SU-DHL-6 (cell line): ENCODE measurements around the gene ATF7.

Experiments used
- H2AFZ ChIP-seq: fragments of 200-600 bp; sonication (generic); 2 replicates; pipeline ENCODE4 v1.6.1; 2014; ENCODE audit warnings: low read depth, mild to moderate bottlenecking, moderate library complexity, mixed read lengths, antibody characterized with exemption, low read length; ENCODE audit not compliant: severe bottlenecking
- H3F3A ChIP-seq: fragments of 200-600 bp; shearing (Covaris generic); 2 replicates; pipeline ENCODE4 v1.6.0; 2016; ENCODE audit warnings: antibody characterized with exemption, mild to moderate bottlenecking; ENCODE audit not compliant: insufficient read depth
- H3K27ac ChIP-seq: fragments of 200-600 bp; sonication (generic); 2 replicates; pipeline ENCODE4 v1.5.1; 2016; ENCODE audit warnings: low read depth, mild to moderate bottlenecking, low read length, moderate library complexity, mixed read lengths
- H3K27me3 ChIP-seq: fragments of 200-600 bp; sonication (generic), shearing (Covaris generic); 2 replicates; pipeline ENCODE4 v1.6.0; 2014; ENCODE audit warnings: mild to moderate bottlenecking, low read length
- H3K36me3 ChIP-seq: fragments of 200-600 bp; sonication (generic); 2 replicates; pipeline ENCODE4 v1.6.1; 2014; ENCODE audit warnings: mild to moderate bottlenecking, low read length, mixed read lengths
- H3K4me2 ChIP-seq: fragments of 300-600, 200-600 bp; shearing (Covaris generic), sonication (generic); 2 replicates; pipeline ENCODE4 v1.6.0; 2014; ENCODE audit warnings: low read length, low read depth, mild to moderate bottlenecking; ENCODE audit not compliant: poor library complexity, severe bottlenecking
- H3K4me3 ChIP-seq: fragments of 200-600 bp; sonication (generic); 2 replicates; pipeline ENCODE4 v1.5.1; 2014; ENCODE audit warnings: antibody characterized with exemption, low read length, mild to moderate bottlenecking, mixed read lengths; ENCODE audit not compliant: insufficient read depth, poor library complexity, severe bottlenecking
- H3K79me2 ChIP-seq: fragments of 200-600 bp; sonication (generic); 2 replicates; pipeline ENCODE4 v1.6.1; 2014; ENCODE audit warnings: mild to moderate bottlenecking, low read length, moderate library complexity; ENCODE audit not compliant: insufficient read depth
- H3K9ac ChIP-seq: fragments of 200-600 bp; sonication (generic); 2 replicates; pipeline ENCODE4 v1.7.0; 2014; ENCODE audit warnings: mild to moderate bottlenecking, low read length
- H3K9me2 ChIP-seq: fragments of 200-600 bp; sonication (generic); replicated peaks from 2 replicates; pipeline ENCODE4 v1.6.1; 2014; ENCODE audit warnings: low read length; ENCODE audit not compliant: insufficient read depth
- H3K9me3 ChIP-seq: fragments of 200-600 bp; sonication (generic); 2 replicates; pipeline ENCODE4 v1.6.1; 2014; ENCODE audit warnings: low read length, mixed read lengths; ENCODE audit not compliant: insufficient read depth
- H4K20me1 ChIP-seq: fragments of 200-600 bp; sonication (generic); 2 replicates; pipeline ENCODE4 v1.6.1; 2014; ENCODE audit warnings: low read depth, mild to moderate bottlenecking, antibody characterized with exemption, low read length, moderate library complexity, mixed read lengths
- EZH2phosphoT487 ChIP-seq: fragments of 200-600 bp; sonication (generic), shearing (Covaris generic); conservative IDR thresholded peaks from 2 replicates; pipeline ENCODE4 v1.6.1; 2018; ENCODE audit warnings: mild to moderate bottlenecking, antibody characterized with exemption, low read length, moderate library complexity, mixed read lengths
- TF ChIP-seq, protein P1 (sequence below): fragments of 200-600 bp; sonication (generic); IDR thresholded peaks from one replicate; pipeline ENCODE4 v1.5.1; 2017; ENCODE audit warnings: antibody characterized with exemption, mild to moderate bottlenecking, low read length, moderate library complexity; ENCODE audit not compliant: insufficient read depth, poor library complexity, severe bottlenecking

Gene ATF7

DNA sequence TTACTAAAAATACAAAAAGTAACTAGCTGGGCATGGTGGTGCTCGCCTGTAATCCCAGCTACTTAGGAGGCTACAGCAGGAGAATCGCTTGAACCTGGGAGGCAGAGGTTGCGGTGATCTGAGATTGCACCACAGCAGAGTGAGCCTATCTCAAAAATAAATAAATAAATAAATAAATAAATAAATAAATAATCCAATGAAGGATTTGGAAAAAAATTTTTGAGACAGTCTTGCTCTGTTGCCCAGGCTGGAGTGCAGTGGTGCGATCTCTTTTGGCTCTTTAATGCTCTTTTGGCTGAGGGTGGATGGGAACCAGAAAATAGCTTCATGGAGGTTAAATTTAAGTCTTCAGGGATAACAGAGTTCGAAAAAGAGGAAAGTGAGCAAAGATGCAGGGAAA is 38.0 kb upstream of the ATF7 start:
- Histone ChIP-seq H3K9me3 (no peaks in the 10 kb centered on the region), H4K20me1 (no peaks in the 10 kb centered on the region), H3K27me3 (no peaks in the 10 kb centered on the region), H3F3A (no peaks in the 10 kb centered on the region), H3K79me2 (0 out of 2 replicates have a peak, but pooled peaks cover 3% of the 10 kb centered on the region), H3K27ac (no peak overlapping the region), H3K36me3 (peaks cover 8% of the 10 kb centered on the region; the same call in 1 of the 2 replicates), H3K4me2 (no peak overlapping the region), H3K9me2 (no peaks in the 10 kb centered on the region), H3K9ac (no peak overlapping the region), H2AFZ (no peak overlapping the region), H3K4me3 (no peak overlapping the region)
- TF ChIP-seq, protein P1, sequence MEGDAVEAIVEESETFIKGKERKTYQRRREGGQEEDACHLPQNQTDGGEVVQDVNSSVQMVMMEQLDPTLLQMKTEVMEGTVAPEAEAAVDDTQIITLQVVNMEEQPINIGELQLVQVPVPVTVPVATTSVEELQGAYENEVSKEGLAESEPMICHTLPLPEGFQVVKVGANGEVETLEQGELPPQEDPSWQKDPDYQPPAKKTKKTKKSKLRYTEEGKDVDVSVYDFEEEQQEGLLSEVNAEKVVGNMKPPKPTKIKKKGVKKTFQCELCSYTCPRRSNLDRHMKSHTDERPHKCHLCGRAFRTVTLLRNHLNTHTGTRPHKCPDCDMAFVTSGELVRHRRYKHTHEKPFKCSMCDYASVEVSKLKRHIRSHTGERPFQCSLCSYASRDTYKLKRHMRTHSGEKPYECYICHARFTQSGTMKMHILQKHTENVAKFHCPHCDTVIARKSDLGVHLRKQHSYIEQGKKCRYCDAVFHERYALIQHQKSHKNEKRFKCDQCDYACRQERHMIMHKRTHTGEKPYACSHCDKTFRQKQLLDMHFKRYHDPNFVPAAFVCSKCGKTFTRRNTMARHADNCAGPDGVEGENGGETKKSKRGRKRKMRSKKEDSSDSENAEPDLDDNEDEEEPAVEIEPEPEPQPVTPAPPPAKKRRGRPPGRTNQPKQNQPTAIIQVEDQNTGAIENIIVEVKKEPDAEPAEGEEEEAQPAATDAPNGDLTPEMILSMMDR: no peak
- TF ChIP-seq EZH2phosphoT487: no peak

DNA sequence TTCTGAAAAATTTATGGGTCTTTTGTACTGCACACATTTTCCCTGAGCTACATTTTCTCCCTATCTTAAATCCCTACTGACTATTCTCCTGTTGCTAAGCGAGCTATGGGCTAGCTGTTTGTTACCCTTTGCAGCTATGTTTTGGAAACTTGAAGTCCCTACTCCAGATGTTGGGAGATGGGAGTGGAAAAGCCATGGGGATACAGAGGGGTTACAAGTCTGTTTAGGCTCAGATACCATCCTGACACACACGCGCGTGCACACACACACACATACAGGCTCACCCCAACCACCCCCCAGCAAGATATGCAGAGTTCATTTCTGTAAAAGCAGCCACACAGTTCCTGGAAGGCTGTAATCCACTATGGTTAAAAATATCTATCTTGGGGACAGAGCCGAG is 33.9 kb upstream of the ATF7 start:
- H3K9me2 ChIP-seq: no peaks in the 10 kb centered on the region
- no peaks in the 10 kb centered on the region for H3K79me2 ChIP-seq
- no peaks in the 10 kb centered on the region for H3F3A ChIP-seq
- H4K20me1 ChIP-seq: no peaks in the 10 kb centered on the region
- no peak overlapping the region for H2AFZ ChIP-seq
- no peak overlapping the region for H3K4me2 ChIP-seq
- no peak overlapping the region for H3K27ac ChIP-seq
- no peak overlapping the region for H3K9ac ChIP-seq
- peaks cover 3% of the 10 kb centered on the region; the same call in 1 of the 2 replicates for H3K36me3 ChIP-seq
- H3K4me3 ChIP-seq: no peak overlapping the region
- H3K27me3 ChIP-seq: no peaks in the 10 kb centered on the region
- no peak for TF ChIP-seq EZH2phosphoT487
- TF ChIP-seq, protein P1: no peak
- no peaks in the 10 kb centered on the region for H3K9me3 ChIP-seq

DNA sequence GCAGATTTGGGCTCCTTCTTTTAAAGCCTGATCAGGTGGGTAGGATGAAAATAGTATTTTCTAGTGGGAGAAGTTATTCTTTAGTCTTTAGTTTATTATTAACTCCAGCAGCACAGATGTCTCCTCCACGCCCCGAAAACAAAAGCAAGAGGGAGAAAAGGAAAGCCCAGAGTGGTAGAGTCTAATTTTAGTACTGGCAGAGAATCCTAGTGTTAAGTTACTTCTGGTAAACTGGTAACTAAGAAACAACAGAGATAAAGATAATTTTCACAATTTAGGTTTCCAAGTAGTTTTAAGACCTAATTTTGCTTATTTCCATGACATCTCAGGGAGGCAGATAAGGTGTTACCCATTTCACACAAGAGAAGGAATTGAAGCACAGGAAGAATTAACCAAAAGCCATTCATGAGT is 33.4 kb upstream of the ATF7 start:
- Histone ChIP-seq H3K9me3 (no peaks in the 10 kb centered on the region), H2AFZ (no peak overlapping the region), H3K79me2 (no peaks in the 10 kb centered on the region), H3K4me3 (no peak overlapping the region), H3F3A (no peaks in the 10 kb centered on the region), H3K36me3 (peaks cover 3% of the 10 kb centered on the region; the same call in 1 of the 2 replicates), H3K27ac (no peak overlapping the region), H4K20me1 (no peaks in the 10 kb centered on the region), H3K9me2 (no peaks in the 10 kb centered on the region), H3K27me3 (no peaks in the 10 kb centered on the region), H3K9ac (no peak overlapping the region), H3K4me2 (no peak overlapping the region)
- TF ChIP-seq EZH2phosphoT487: no peak
- TF ChIP-seq, protein P1: no peak
